Activated naive CD8-positive, alpha-beta T cell (primary cell): ENCODE measurements around the gene ELL.
A peak's percentile ranks its signal among the peaks of the same experiment; 100 is the strongest.
"Not testable (repeated sequence)": the region's sequence is repeated elsewhere in the genome, so short reads cannot be mapped to it uniquely, and the experiment has no call there.

ENCODE experiments used
- H3K27ac Mint-ChIP-seq: one replicate; pipeline ENCODE4 v1.8.0; 2021; ENCODE audit warnings: mixed read lengths
- H3K27me3 Mint-ChIP-seq: one replicate; pipeline ENCODE4 v1.8.0; 2021; ENCODE audit warnings: mixed read lengths
- H3K36me3 Mint-ChIP-seq: one replicate; pipeline ENCODE4 v1.8.0; 2021; ENCODE audit warnings: mixed read lengths
- H3K4me1 Mint-ChIP-seq: one replicate; pipeline ENCODE4 v1.8.0; 2021; ENCODE audit warnings: low read depth, mixed read lengths
- H3K4me3 Mint-ChIP-seq: one replicate; pipeline ENCODE4 v1.8.0; 2021; ENCODE audit warnings: mild to moderate bottlenecking, mixed read lengths
- H3K9me3 Mint-ChIP-seq: one replicate; pipeline ENCODE4 v1.8.0; 2021; ENCODE audit warnings: low read depth, mixed read lengths

The ELL gene

GRCh38 chr19:18540200-18540599 lies 18.3 kb upstream of the ELL start:
- not testable (repeated sequence) for H3K4me3 Mint-ChIP-seq, H3K36me3 Mint-ChIP-seq, H3K27me3 Mint-ChIP-seq, H3K9me3 Mint-ChIP-seq, H3K27ac Mint-ChIP-seq
- H3K4me1 Mint-ChIP-seq = peaks cover 22% of the 10 kb centered on the region

GRCh38 chr19:18539372-18539771 lies 17.5 kb upstream of the ELL start:
- H3K36me3 Mint-ChIP-seq = peaks cover 3% of the 10 kb centered on the region
- peaks cover 21% of the 10 kb centered on the region for H3K4me1 Mint-ChIP-seq
- no peaks in the 10 kb centered on the region for H3K27me3 Mint-ChIP-seq
- H3K4me3 Mint-ChIP-seq = no peak overlapping the region
- no peak overlapping the region for H3K27ac Mint-ChIP-seq
- no peaks in the 10 kb centered on the region for H3K9me3 Mint-ChIP-seq

- H3K27ac Mint-ChIP-seq = no peak overlapping the region
- H3K4me3 Mint-ChIP-seq = no peak overlapping the region
- H3K36me3 Mint-ChIP-seq = peaks cover 3% of the 10 kb centered on the region
- peaks cover 15% of the 10 kb centered on the region for H3K4me1 Mint-ChIP-seq
- H3K9me3 Mint-ChIP-seq = no peaks in the 10 kb centered on the region
- H3K27me3 Mint-ChIP-seq = no peaks in the 10 kb centered on the region
These were observed 16.2 kb upstream of the ELL start for GRCh38 chr19:18538115-18538514.

GRCh38 chr19:18537431-18537830 lies 15.6 kb upstream of the ELL start:
- Mint-ChIP-seq H3K4me3 (no peak overlapping the region), H3K36me3 (peaks cover 3% of the 10 kb centered on the region), H3K27ac (no peak overlapping the region), H3K9me3 (no peaks in the 10 kb centered on the region), H3K4me1 (peaks cover 15% of the 10 kb centered on the region), H3K27me3 (no peaks in the 10 kb centered on the region)

- Mint-ChIP-seq H3K36me3 (peaks cover 3% of the 10 kb centered on the region), H3K9me3 (no peaks in the 10 kb centered on the region), H3K27ac (no peak overlapping the region), H3K27me3 (no peaks in the 10 kb centered on the region), H3K4me1 (peaks cover 7% of the 10 kb centered on the region), H3K4me3 (no peak overlapping the region)
These were observed 14.6 kb upstream of the ELL start for GRCh38 chr19:18536475-18536874.

- H3K27me3 Mint-ChIP-seq = no peaks in the 10 kb centered on the region
- H3K9me3 Mint-ChIP-seq = no peaks in the 10 kb centered on the region
- no peak overlapping the region for H3K4me3 Mint-ChIP-seq
- peaks cover 3% of the 10 kb centered on the region for H3K36me3 Mint-ChIP-seq
- no peaks in the 10 kb centered on the region for H3K4me1 Mint-ChIP-seq
- H3K27ac Mint-ChIP-seq = no peak overlapping the region
These were observed 11.2 kb upstream of the ELL start for GRCh38 chr19:18533058-18533457.

GRCh38 chr19:18532168-18532890 lies 10.5 kb upstream of the ELL start:
- no peak overlapping the region for H3K4me3 Mint-ChIP-seq
- no peaks in the 10 kb centered on the region for H3K9me3 Mint-ChIP-seq
- peaks cover 3% of the 10 kb centered on the region for H3K36me3 Mint-ChIP-seq
- H3K4me1 Mint-ChIP-seq = no peaks in the 10 kb centered on the region
- H3K27me3 Mint-ChIP-seq = no peaks in the 10 kb centered on the region
- no peak overlapping the region for H3K27ac Mint-ChIP-seq

GRCh38 chr19:18531485-18531884 lies 9.6 kb upstream of the ELL start:
- Mint-ChIP-seq H3K27ac (no peak overlapping the region), H3K9me3 (no peaks in the 10 kb centered on the region)

GRCh38 chr19:18529782-18530181 lies 7.9 kb upstream of the ELL start:
- no peak overlapping the region for H3K4me3 Mint-ChIP-seq
- no peaks in the 10 kb centered on the region for H3K4me1 Mint-ChIP-seq
- H3K27me3 Mint-ChIP-seq = no peaks in the 10 kb centered on the region
- no peaks in the 10 kb centered on the region for H3K9me3 Mint-ChIP-seq
- H3K36me3 Mint-ChIP-seq = no peaks in the 10 kb centered on the region
- H3K27ac Mint-ChIP-seq = no peak overlapping the region

More at GRCh38 chr19:18531485-18531884, 9.6 kb upstream of the ELL start:
- H3K36me3 Mint-ChIP-seq = peaks cover under 1% of the 10 kb centered on the region
- no peak overlapping the region for H3K4me3 Mint-ChIP-seq
- no peaks in the 10 kb centered on the region for H3K27me3 Mint-ChIP-seq
- no peaks in the 10 kb centered on the region for H3K4me1 Mint-ChIP-seq

- peaks cover 5% of the 10 kb centered on the region for H3K4me1 Mint-ChIP-seq
- H3K36me3 Mint-ChIP-seq = no peaks in the 10 kb centered on the region
- H3K4me3 Mint-ChIP-seq = no peak overlapping the region
- no peaks in the 10 kb centered on the region for H3K27me3 Mint-ChIP-seq
- no peak overlapping the region for H3K27ac Mint-ChIP-seq
- H3K9me3 Mint-ChIP-seq = no peaks in the 10 kb centered on the region
These were observed 4.4 kb upstream of the ELL start for GRCh38 chr19:18526316-18526715.

GRCh38 chr19:18523841-18524240 lies 2.0 kb upstream of the ELL start:
- Mint-ChIP-seq H3K27me3 (no peaks in the 10 kb centered on the region), H3K4me3 (no peak overlapping the region), H3K4me1 (peaks cover 16% of the 10 kb centered on the region), H3K36me3 (no peaks in the 10 kb centered on the region), H3K9me3 (no peaks in the 10 kb centered on the region), H3K27ac (peak overlapping the region; percentile 41)

- Mint-ChIP-seq H3K27ac (peak overlapping the region; percentile 94), H3K4me1 (peaks cover 16% of the 10 kb centered on the region), H3K4me3 (peak overlapping the region; percentile 32)
- not testable (repeated sequence) for H3K9me3 Mint-ChIP-seq, H3K27me3 Mint-ChIP-seq, H3K36me3 Mint-ChIP-seq
These were observed 1.1 kb upstream of the ELL start for GRCh38 chr19:18522862-18523440.

GRCh38 chr19:18522124-18522861 lies 423 bp upstream of the ELL start:
- H3K27me3 Mint-ChIP-seq = no peaks in the 10 kb centered on the region
- no peaks in the 10 kb centered on the region for H3K9me3 Mint-ChIP-seq
- H3K4me3 Mint-ChIP-seq = peak overlapping the region; percentile 95
- H3K27ac Mint-ChIP-seq = peak overlapping the region; percentile 94
- H3K36me3 Mint-ChIP-seq = no peaks in the 10 kb centered on the region
- peaks cover 16% of the 10 kb centered on the region for H3K4me1 Mint-ChIP-seq

GRCh38 chr19:18520848-18521691 lies 800 bp downstream of the ELL start:
- Mint-ChIP-seq H3K4me3 (peak overlapping the region; percentile 99), H3K4me1 (peaks cover 21% of the 10 kb centered on the region), H3K27ac (peak overlapping the region; percentile 92), H3K27me3 (no peaks in the 10 kb centered on the region), H3K36me3 (no peaks in the 10 kb centered on the region), H3K9me3 (no peaks in the 10 kb centered on the region)
